GM19463 (cell line): ENCODE results near the gene CFC1.
A peak's percentile ranks its signal among the peaks of the same experiment; 100 is the strongest.
"Not testable (repeated sequence)": the region's sequence is repeated elsewhere in the genome, so short reads cannot be mapped to it uniquely, and the experiment has no call there.

Experiments used
- ATAC-seq: cut with Tn5 transposase; IDR thresholded peaks from one replicate; pipeline ENCODE4 v1.9.1; 2021; ENCODE audit warnings: mild to moderate bottlenecking, moderate library complexity; ENCODE audit not compliant: unreplicated experiment

Gene CFC1

DNA sequence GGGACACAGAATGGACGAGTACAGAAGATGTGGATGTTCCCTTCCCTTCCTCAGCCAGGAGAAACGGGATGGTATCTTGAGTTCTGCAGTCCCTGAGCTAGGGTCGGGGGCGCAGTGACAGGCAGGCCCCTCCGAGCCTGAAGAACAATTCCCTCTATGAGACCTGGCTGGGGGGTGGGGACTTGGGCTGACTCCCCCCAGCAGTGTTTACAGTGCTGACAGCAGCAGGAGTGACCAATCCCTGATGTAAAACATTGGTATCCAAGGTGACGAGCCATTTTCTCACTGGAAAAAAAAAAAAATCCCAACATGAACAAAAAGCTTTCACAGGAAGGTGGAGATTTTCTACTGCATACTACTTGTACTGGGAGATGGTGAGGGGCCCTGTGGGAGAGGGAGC, at the start of gene CFC1:
Gene CFC1 (minus strand): TSS at position 183 of the 400 bp plus-strand sequence. CDS start 288 bp downstream, outside the sequence.
- not testable (repeated sequence) for ATAC-seq

DNA sequence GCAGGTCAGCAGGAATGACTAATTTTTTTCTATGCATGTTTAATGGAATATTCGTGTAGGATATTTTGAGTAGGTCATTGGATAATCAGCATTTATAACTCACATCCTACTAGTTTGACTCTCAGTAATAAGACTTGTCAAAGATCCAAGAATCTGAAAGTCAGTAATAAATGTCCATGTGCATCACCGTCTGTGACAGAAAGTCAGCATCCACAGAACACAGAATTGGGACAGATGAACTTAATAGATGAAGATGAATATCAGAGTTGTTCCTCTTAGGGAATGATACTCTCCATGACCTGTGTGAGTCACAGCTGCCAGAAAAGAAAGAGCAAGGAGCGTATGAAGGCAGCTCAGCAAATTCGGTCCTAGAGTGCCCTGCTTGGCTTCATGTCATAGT, 42.3 kb upstream of the CFC1 start:
- not testable (repeated sequence) for ATAC-seq

- not testable (repeated sequence) for ATAC-seq
Observed at GRCh38 chr2:130638973-130639372, 39.6 kb upstream of the CFC1 start.

GRCh38 chr2:130628784-130629475, 29.6 kb upstream of the CFC1 start:
- ATAC-seq, result not testable (repeated sequence)

GRCh38 chr2:130611140-130611539, 11.8 kb upstream of the CFC1 start, which contains the start of gene POTEJ:
TSS of gene POTEJ (plus strand) at chr2:130611440. CDS start at chr2:130611533, 93 bp downstream.
- not testable (repeated sequence) for ATAC-seq

DNA sequence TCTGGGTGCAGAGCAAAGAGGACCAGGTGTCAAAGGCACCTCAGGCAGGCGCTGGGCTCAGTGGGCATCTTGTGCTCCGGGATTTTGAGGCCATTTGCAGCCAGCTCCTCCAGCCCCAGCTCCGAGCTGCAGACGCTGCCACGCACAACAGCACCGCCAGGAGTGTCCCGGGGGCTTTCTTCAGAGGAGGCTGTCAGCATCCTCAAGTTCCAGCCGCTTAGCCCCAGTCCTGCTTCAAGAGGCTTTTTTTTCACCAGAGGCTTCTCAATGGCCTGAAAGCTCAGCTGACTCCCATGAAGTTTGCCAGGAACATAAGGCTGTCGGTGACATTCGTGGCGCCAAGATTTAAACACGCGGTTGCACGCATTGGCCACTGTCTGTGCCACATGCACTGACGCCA, 11.1 kb upstream of the CFC1 start:
- not testable (repeated sequence) for ATAC-seq

- not testable (repeated sequence) for ATAC-seq
Observed at GRCh38 chr2:130609002-130609920, 9.9 kb upstream of the CFC1 start.

- not testable (repeated sequence) for ATAC-seq
Observed at GRCh38 chr2:130608276-130609001, 9.1 kb upstream of the CFC1 start.

DNA sequence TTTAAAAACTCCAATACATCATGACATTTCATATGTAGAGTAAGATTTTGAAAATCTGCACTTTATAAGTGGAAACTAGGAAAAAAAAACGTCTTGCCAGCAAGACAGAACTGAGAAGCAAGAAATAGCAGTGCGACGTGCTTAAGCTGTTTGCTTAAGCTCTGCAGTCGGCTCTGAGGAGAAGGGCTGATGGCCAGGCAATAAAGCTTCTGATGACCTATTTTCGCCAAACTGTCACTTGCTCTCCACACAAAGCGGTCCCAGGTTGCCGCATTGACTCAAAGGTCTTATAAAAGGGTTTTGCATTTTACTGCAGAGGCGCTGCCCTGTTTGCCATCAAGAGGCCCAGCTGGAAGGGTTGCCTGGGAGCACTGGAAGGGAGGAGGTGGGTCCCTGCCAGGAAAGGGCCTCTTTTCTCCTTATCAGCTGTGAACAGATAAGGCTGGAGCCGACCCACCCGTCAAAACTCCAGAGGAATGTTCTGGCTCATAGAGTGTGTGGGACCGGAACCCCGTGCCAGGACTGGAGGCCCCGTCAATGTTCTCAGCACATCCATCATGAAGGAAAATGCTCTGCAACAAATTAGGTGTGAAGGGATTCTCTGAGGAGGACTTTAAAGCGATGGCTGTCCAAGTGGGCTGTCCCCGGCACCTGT, 2.4 kb upstream of the CFC1 start:
- not testable (repeated sequence) for ATAC-seq

DNA sequence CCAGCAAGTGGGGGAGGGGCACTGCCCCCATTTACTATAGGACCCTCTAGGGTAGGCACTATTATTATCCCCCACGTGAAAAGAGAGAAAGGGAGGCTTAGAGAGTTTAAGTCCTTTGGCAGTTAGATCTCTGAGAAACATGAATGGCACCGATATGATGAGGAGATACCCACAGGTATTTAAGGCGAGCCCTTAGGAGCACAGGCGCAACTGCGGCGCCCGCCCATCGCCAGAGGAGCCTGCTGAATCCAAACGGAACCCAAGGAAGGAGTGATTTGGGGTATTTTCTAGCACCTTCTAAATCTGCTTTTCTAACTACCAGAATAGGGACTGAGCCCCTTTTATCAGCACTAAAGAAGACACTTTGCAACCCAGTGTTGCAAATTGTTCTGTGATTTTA, 551 bp upstream of the CFC1 start:
- not testable (repeated sequence) for ATAC-seq

GRCh38 chr2:130598463-130598862, 912 bp downstream of the CFC1 start:
- ATAC-seq, result not testable (repeated sequence)

DNA sequence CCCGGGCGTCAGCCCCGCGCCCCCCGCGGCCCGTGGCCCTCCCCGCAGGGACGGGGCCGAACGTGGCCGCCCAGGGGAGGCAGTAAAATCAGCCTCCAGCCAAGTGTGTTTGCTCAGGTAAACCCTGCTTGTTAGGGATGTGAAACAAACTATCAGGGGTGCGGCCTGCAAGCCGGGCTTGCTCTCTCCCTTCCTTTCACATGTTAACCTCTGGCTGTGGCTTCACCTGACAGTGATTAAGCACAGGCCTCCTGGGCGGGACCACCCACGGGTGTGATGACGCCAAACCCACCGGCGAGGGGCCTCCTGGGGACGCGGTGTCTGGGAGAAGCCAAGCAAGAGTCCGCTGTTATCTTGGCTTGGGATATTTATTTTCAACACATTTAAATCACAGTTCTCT, 1.4 kb downstream of the CFC1 start:
- not testable (repeated sequence) for ATAC-seq

DNA sequence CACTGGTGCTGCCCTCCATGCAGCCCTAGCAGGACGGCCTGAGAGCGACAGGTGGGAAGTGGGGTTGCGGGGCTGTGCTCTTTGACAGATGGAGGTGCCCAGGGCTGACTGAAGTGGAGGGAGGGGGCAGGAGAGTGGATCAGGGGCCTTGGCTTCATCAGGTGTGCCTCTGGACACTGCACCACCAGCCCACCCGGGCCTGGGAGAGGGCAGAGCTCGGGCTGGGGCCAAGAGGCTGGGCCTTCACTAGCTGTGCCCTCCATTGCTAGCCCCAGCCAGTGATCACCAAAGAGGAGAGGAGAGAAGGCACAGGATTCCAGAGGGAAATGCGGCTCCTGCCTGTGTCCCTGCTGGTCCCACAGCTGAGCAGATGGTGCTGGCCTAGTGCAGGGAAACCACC, 2.6 kb downstream of the CFC1 start:
- ATAC-seq, result not testable (repeated sequence)

- ATAC-seq, result not testable (repeated sequence)
Observed at GRCh38 chr2:130594011-130594410, 5.4 kb downstream of the CFC1 start.

DNA sequence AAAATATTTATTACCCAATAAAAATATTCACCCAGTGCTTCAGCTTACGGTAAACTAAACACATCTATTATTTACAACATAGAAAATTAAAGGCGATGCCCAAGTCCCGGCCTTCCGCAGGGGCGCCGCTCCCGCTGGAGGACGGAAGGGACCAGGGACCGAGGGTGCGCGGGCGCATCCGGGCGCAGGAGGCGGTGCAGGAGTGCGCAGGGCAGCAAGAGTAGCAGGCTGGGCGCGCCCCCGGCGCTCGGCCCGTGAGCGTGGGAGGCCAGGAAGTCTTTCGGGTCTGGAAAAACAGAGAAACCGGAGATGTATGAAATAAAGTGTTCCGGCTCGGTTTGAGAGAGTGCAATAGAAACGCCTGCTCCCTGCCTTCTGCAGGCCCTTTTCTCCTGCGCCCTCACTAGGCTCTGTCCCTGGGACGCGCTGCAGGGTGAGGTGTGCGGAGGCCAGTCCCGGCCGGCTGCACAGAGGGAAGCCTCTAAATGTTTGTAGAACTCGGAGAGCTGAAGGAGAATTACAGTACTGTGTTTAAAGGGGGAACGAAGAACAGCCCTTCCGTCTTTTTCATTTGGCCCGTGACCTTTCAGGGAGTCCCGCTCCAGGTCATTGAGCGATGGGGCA, 6.5 kb downstream of the CFC1 start:
- not testable (repeated sequence) for ATAC-seq

DNA sequence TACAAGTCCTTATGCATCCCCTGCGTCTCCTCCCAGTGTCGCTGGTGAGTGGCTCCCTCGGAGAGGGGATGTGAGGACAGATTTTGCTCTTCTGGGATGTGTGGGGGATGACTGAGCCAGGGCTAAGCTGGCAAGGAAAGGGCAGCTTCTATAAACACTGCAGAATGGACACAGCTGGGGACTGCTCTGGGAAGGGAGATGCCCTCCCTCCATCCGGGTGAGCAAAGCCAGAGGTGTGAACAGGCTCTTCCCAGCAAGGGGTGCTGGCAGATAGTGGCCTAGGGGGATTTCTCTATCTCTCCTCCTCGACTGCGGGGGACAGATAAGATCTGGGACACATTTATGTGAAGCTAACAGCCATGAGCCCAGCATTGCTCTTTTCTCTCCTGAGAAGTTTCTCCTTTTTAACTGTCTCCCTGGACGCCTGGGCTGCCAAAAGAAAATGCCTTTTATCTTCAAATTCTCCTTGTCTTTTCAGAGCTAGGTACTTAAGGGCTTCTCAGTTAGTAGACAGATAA, 8.5 kb downstream of the CFC1 start:
- not testable (repeated sequence) for ATAC-seq

GRCh38 chr2:130590170-130590841, 9.1 kb downstream of the CFC1 start:
- not testable (repeated sequence) for ATAC-seq

GRCh38 chr2:130588688-130589458, 10.5 kb downstream of the CFC1 start:
- ATAC-seq, result peak; percentile 97
